HEK293 (cell line): Measurements from ENCODE around the gene ORAI2.

Source experiments
- CTCF ChIA-PET: fragments of 350-600 bp; formaldehyde crosslinking; extraction: SDS; loops from one replicate; lab custom pipeline; 2021; ENCODE audit warnings: antibody characterized with exemption; lab: Yijun Ruan, JAX
- POLR2A ChIA-PET: fragments of 300-600 bp; formaldehyde crosslinking; extraction: SDS; loops from one replicate; lab custom pipeline; 2020; ENCODE audit warnings: antibody characterized with exemption, inconsistent platforms; lab: Yijun Ruan, JAX
- H3K27ac ChIP-seq: fragments of 200-500 bp; sonication (Bioruptor generic); 2 replicates; pipeline ENCODE4 v1.5.1; 2014; ENCODE audit warnings: low read depth, low read length, control low read depth, inconsistent platforms; ENCODE audit errors: extremely low read depth
- H3K36me3 ChIP-seq, 2 experiments: fragments of 200-500 bp in 1 of 2; sonication (Bioruptor generic) in 1 of 2; 1 replicate in 1 of 2; 2 replicates in 1 of 2; pipeline ENCODE4 v1.5.1; 2014 to 2017; ENCODE audit warnings: inconsistent platforms in 2 of 2, low read length in 2 of 2; ENCODE audit not compliant: control insufficient read depth in 2 of 2, insufficient read depth in 1 of 2
- H3K4me1 ChIP-seq: fragments of 200-500 bp; sonication (Bioruptor generic); 2 replicates; pipeline ENCODE4 v1.5.1; 2014; ENCODE audit warnings: mild to moderate bottlenecking, low read length, inconsistent platforms; ENCODE audit not compliant: control insufficient read depth, insufficient read depth
- H3K4me3 ChIP-seq: 2 replicates; pipeline ENCODE4 v1.5.1; 2011; ENCODE audit warnings: low read depth, mild to moderate bottlenecking, control low read depth, low read length, moderate library complexity
- H3K9me3 ChIP-seq: fragments of 200-500 bp; sonication (Bioruptor generic); 2 replicates; pipeline ENCODE4 v1.5.1; 2014; ENCODE audit warnings: low read depth, low read length, inconsistent platforms; ENCODE audit not compliant: control insufficient read depth, insufficient read depth
- GLIS1 ChIP-seq: fragments of 450-650 bp; formaldehyde crosslinking; IDR thresholded peaks from 2 replicates; pipeline ENCODE4 v1.5.1; 2016; ENCODE audit warnings: missing biosample characterization, missing genetic modification characterization
- IKZF3 ChIP-seq: fragments of 450-650 bp; IDR thresholded peaks from 2 replicates; pipeline ENCODE4 v1.5.0; 2018; ENCODE audit warnings: missing biosample characterization, mild to moderate bottlenecking, missing genetic modification characterization, moderate library complexity
- OVOL3 ChIP-seq: fragments of 450-650 bp; formaldehyde crosslinking; IDR thresholded peaks from 2 replicates; pipeline ENCODE4 v1.5.1; 2016; ENCODE audit warnings: missing biosample characterization, missing genetic modification characterization
- ZNF121 ChIP-seq: fragments of 450-650 bp; formaldehyde crosslinking; IDR thresholded peaks from 2 replicates; pipeline ENCODE4 v1.5.1; 2016; ENCODE audit warnings: missing biosample characterization, missing genetic modification characterization
- ZNF223 ChIP-seq: fragments of 450-650 bp; formaldehyde crosslinking; IDR thresholded peaks from 2 replicates; pipeline ENCODE4 v1.5.1; 2016; ENCODE audit warnings: missing biosample characterization, missing genetic modification characterization
- ZNF521 ChIP-seq: fragments of 450-650 bp; formaldehyde crosslinking; IDR thresholded peaks from 2 replicates; pipeline ENCODE4 v1.5.1; 2017; ENCODE audit warnings: missing biosample characterization, mild to moderate bottlenecking, missing genetic modification characterization
- ZNF561 ChIP-seq: fragments of 450-650 bp; IDR thresholded peaks from 2 replicates; pipeline ENCODE4 v1.5.1; 2018; ENCODE audit warnings: missing biosample characterization, missing genetic modification characterization, borderline replicate concordance
- ZNF600 ChIP-seq: fragments of 450-650 bp; formaldehyde crosslinking; IDR thresholded peaks from 2 replicates; pipeline ENCODE4 v1.5.1; 2016; ENCODE audit warnings: missing biosample characterization, missing genetic modification characterization
- ZNF654 ChIP-seq: fragments of 450-650 bp; formaldehyde crosslinking; IDR thresholded peaks from 2 replicates; pipeline ENCODE4 v1.5.1; 2016; ENCODE audit warnings: low read depth, missing biosample characterization, missing genetic modification characterization
- ZNF692 ChIP-seq: fragments of 450-650 bp; formaldehyde crosslinking; IDR thresholded peaks from 2 replicates; pipeline ENCODE4 v1.5.1; 2016; ENCODE audit warnings: missing biosample characterization, missing genetic modification characterization
- TF ChIP-seq, protein P1 (sequence below): fragments of 450-650 bp; IDR thresholded peaks from 2 replicates; pipeline ENCODE4 v1.5.1; 2018; ENCODE audit warnings: missing biosample characterization, mild to moderate bottlenecking, missing genetic modification characterization

The ORAI2 gene

GRCh38 chr7:102410123-102410522, 23.3 kb upstream of the ORAI2 start:
- Histone ChIP-seq H3K4me3 (no peak overlapping the region), H3K9me3 (no peaks in the 10 kb centered on the region), H3K36me3 (peaks cover 54 to 94% of the 10 kb centered on the region in 2 experiments), H3K4me1 (no peaks in the 10 kb centered on the region), H3K27ac (no peak overlapping the region)
- POLR2A ChIA-PET: interaction anchor here (0.6 kb wide), 1 partner anchor 780 kb away, joined by 5 read pairs; no protein-coding TSS in a partner anchor
- CTCF ChIA-PET: interaction anchor here (0.7 kb wide), 1 partner anchor 22 kb away, joined by 3 read pairs; no protein-coding TSS in a partner anchor
- TF ChIP-seq ZNF600 (tag by site-specific recombination) (0 out of 2 replicates have a peak, but pooled peaks have one; percentile 18), OVOL3 (tag by site-specific recombination) (no peak)
- TF ChIP-seq, all 188 proteins: peak for 1

DNA sequence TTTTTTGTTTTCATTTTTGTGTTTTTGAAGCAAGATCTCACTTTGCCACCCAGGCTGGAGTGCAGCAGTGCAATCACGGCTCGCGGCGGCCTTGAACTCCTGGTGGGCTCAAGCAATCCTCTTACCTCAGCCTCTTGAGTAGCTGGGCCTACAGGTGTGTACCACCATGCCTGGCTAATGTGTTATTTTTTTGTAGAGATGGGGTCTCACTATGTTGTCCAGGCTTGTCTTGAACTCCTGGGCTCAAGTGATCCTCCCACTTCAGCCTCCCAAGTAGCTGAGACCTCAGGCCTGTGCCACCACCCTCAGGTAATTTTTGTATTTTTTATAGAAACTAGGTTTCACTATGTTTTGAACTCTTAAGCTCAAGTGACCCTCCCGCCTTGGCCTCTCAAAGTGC, 22.5 kb upstream of the ORAI2 start:
- Histone ChIP-seq H3K9me3 (no peaks in the 10 kb centered on the region), H3K4me3 (no peak overlapping the region), H3K36me3 (peaks cover 51 to 94% of the 10 kb centered on the region in 2 experiments), H3K27ac (no peak overlapping the region)
- CTCF ChIA-PET: interaction anchor here (0.7 to 1.1 kb wide), 2 partner anchors 14 to 1095 kb away, joined by 3 read pairs; no protein-coding TSS in a partner anchor
- TF ChIP-seq ZNF121 (tag by site-specific recombination) (peak; percentile 57), ZNF561 (tag by site-specific recombination) (no peak)
- TF ChIP-seq, all 188 proteins: peak for 1
- POLR2A ChIA-PET: no interaction called here
- H3K4me1 ChIP-seq: no peaks in the 10 kb centered on the region

- no peak overlapping the region for H3K4me3 ChIP-seq
- H3K36me3 ChIP-seq: peaks cover 49 to 92% of the 10 kb centered on the region in 2 experiments
- ChIA-PET POLR2A (no interaction called here), CTCF (interaction anchor here (0.6 to 1.1 kb wide), 6 partner anchors 19 to 66 kb away, joined by 3 to 5 read pairs (median 3); partner anchors contain the start of gene ALKBH4)
- no peaks in the 10 kb centered on the region for H3K4me1 ChIP-seq
- no peaks in the 10 kb centered on the region for H3K9me3 ChIP-seq
- TF ChIP-seq ZNF654 (tag by site-specific recombination) (peak; percentile 14; the same call in 1 of the 2 replicates), GLIS1 (tag by site-specific recombination) (no peak), IKZF3 (tag by site-specific recombination) (0 out of 2 replicates have a peak, but pooled peaks have one; percentile 13)
- H3K27ac ChIP-seq: no peak overlapping the region
Observed at GRCh38 chr7:102412548-102412947, 20.8 kb upstream of the ORAI2 start.

- Histone ChIP-seq H3K4me3 (no peak overlapping the region), H3K27ac (no peak overlapping the region), H3K4me1 (no peaks in the 10 kb centered on the region), H3K36me3 (peaks cover 51 to 90% of the 10 kb centered on the region in 2 experiments), H3K9me3 (no peaks in the 10 kb centered on the region)
- no peak for TF ChIP-seq ZNF223 (tag by site-specific recombination)
- ChIA-PET POLR2A (no interaction called here), CTCF (interaction anchor here (0.6 to 1.1 kb wide), 5 partner anchors 20 to 65 kb away, joined by 3 to 5 read pairs (median 3); partner anchors contain the start of gene ALKBH4)
Observed at GRCh38 chr7:102413091-102413490, 20.3 kb upstream of the ORAI2 start.

DNA sequence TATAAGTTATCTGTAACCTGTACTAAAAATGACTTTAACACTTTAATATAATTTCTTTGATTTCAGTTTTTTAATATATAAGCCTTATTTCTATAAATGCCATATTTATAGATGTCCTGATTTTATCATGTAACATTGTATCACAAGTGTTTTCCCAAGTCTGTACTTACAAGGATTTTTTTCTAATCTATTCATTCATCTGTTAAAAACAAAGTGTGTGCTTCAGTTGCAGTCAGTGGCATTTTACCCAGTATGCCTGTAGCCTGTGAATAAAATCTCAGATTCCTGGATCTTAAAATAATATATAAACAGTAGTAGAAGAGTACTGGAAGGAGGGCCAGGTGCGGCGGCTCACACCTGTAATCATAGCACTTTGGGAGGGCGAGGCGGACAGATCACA, 19.8 kb upstream of the ORAI2 start:
- no peaks in the 10 kb centered on the region for H3K4me1 ChIP-seq
- POLR2A ChIA-PET: no interaction called here
- peaks cover 46 to 90% of the 10 kb centered on the region in 2 experiments for H3K36me3 ChIP-seq
- no peaks in the 10 kb centered on the region for H3K9me3 ChIP-seq
- CTCF ChIA-PET: no interaction called here
- H3K4me3 ChIP-seq: no peak overlapping the region
- H3K27ac ChIP-seq: no peak overlapping the region
- TF ChIP-seq ZNF521: no peak
- TF ChIP-seq, protein P1, sequence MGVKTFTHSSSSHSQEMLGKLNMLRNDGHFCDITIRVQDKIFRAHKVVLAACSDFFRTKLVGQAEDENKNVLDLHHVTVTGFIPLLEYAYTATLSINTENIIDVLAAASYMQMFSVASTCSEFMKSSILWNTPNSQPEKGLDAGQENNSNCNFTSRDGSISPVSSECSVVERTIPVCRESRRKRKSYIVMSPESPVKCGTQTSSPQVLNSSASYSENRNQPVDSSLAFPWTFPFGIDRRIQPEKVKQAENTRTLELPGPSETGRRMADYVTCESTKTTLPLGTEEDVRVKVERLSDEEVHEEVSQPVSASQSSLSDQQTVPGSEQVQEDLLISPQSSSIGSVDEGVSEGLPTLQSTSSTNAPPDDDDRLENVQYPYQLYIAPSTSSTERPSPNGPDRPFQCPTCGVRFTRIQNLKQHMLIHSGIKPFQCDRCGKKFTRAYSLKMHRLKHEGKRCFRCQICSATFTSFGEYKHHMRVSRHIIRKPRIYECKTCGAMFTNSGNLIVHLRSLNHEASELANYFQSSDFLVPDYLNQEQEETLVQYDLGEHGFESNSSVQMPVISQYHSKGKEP: no peak
- TF ChIP-seq ZNF692 (tag by site-specific recombination): no peak
